Measurements from ENCODE around the gene SYTL4.

Gene SYTL4

DNA sequence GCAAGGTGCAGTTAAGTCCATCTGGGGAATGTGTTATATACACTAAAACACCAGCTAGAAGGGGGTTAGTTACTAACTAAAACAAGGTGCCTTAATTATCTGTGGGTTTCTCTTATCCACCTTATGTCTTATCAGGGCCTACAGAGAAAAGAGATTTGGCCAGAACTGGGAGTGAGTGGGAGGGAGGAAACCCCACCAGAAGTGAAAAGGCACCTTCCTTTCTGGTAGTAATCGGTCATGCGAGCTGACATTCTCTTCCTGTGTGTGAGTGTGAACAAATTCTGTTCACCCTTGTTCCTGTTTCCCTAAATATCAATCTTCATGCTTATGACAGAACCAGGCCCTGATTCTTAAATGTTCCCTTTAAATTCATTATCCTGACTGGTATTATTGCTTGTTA, 44.4 kb downstream of the SYTL4 start:
- DNase-seq, result no peak

DNA sequence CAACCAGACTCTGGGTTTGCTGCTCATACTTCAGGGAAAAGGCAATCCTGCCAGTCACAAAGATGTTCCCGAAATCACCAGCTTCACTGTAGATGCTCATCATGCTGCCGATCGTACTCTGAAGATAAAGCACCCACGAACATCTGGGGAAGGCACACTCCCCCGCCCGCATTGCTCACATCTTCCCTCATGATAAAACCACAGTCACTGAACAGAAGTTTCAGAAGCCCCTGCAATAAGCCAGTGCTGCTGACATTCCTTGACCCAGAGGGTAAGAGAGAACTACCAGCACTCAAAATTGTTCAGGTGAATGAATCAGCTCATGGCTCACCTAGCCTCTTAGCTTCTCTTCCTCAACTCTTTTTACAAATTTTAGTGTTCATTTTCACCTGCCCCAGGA, 44.8 kb downstream of the SYTL4 start:
- DNase-seq, result no peak

DNA sequence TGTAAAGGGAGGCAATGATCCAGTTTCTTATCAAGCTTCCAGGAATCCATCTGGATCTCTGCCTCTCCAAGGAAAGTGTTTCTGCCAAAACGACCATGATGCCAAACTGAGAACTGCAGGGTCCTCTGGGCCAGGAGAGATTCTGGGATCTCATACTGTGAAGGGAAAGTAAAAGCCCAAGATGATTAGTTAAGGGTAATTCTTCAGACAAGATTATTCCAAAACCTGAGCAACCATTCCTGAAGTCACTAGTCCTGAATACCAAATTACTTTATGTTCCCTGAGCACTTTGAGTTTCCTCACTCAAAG, 46.0 kb downstream of the SYTL4 start:
- DNase-seq, result no peak

DNA sequence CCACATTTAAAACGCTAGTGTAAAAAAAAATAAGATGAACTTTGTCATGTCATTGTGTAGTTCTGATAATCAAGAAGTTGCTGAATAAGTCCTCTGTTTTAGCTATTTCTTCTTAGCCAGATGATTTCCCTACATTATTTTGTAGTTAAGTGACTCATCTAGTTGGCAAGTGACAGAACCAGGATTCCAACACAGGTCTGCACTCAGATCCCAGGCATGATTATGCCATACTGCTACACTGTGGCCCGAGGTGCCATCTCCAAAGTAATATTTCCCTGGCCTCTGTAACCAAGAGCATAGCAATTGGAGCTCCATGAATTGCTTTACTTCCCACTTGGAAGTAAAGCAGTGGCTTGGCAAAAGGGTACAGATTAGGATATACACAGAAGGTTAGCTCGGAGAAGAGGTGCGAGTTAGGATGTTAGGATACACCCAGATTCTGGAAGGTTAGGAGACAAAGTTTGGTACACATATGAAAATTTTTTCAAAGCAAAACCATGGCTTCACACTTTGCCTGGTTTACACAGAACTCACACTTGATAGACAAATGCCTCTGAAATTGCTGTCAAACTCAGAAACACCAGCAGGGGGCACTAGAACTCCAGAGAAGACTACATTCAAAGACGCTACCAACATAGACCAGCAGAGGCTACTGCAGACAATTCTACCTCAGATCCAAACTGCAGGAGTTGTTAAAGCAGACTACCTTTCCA, 46.5 kb downstream of the SYTL4 start:
- DNase-seq, result no peak

DNA sequence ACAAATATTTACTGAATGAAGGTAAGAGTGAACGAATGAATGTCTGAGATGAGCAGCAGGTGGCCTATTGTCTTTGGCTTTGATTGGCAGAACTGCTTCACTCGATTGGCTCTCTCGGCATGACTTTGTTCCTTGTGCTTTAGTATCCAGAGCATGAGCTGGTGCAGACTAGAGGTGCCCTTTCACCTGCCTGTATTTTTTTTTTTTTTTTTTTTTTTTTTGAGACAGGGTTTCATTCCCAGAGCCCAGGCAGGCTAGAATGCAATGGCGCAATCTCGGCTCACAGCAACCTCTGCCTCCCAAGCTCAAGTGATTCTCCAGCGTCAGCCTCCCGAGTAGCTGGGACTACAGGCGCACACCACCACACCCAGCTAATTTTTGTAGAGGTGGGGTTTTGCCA, 49.0 kb downstream of the SYTL4 start:
- no peak for DNase-seq

DNA sequence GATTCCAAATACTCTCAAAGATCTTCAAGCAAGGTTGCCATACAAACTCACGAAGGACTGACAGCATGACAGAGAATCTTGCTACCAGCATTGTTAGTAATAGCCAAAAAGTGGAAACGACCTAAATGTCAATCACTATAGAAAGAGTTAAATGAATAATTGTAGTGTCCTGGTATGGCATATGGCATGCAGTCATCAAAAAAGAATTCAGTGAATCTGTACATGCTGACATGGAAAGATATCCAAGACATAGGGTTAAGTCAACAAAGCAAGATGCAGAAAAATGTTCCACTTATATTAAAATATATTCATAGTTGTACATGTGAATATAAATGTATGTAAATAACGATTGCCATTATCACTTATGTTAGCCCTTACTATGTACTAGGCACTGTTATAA, 50.3 kb downstream of the SYTL4 start:
- no peak for DNase-seq

DNA sequence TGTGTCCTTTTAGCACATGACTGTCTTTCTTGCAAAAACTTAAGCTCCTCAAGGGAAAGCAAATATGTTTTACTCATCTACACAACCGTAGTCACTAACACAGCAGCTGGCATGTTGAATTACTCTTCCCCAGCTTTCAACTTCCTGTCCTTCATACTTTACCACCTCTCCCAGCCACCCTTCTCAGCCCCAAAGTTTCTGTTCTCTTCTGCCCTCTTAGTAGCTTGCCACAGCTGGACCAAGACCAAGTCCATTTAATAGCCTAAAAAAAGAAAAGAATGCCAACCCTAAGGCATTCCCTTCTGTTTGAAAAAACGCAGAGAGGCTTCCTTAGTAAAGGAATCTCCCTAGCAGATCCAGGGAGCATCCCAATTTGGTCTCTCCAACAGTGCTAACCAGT, 51.2 kb downstream of the SYTL4 start:
- DNase-seq, result no peak

DNA sequence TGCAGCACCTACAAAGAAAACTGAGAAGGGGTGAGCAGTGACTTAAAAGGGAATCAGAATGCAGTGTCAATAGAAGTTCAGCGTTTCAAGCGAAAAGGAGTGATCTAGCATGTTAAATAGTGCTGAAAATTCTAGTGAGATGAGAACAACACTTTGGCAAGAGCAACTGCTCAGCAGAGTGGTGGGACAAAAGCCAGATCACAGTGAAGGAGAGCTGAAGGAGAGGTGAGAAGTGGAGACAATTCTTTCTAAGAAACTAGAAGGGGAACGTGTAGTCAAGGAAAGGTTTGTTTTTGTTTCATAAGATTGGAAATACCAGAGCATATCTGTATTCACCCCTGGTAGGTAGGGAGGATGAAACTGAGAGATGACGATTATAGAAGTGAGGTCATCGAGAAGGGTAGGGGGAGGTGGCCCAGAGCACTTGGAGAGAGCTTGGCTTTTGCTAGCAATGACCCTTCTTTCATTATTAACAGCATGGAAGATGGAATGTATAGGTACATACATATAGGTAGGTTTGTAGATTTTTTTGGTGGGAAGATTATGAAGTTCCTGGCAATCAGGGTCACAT, 54.2 kb downstream of the SYTL4 start:
- DNase-seq, result no peak

DNA sequence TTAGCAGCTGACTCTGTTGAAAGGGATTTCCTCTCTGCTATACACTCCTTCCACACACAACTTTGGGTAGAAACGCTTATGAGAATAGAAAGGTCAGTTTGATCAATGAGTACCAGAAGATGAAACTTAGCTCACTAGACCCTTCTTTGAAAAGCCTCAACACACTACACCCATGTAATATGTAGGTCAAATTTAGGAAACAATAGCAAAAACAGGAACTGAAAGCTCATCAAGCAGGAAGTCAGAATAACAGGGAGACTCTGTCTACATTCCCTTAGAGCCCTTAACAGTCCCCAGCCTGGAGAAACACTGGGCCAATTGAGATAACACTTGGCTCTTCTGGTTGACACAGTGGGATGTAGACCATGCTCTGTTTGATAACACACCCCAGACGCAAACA, 57.2 kb downstream of the SYTL4 start:
- no peak for DNase-seq

DNA sequence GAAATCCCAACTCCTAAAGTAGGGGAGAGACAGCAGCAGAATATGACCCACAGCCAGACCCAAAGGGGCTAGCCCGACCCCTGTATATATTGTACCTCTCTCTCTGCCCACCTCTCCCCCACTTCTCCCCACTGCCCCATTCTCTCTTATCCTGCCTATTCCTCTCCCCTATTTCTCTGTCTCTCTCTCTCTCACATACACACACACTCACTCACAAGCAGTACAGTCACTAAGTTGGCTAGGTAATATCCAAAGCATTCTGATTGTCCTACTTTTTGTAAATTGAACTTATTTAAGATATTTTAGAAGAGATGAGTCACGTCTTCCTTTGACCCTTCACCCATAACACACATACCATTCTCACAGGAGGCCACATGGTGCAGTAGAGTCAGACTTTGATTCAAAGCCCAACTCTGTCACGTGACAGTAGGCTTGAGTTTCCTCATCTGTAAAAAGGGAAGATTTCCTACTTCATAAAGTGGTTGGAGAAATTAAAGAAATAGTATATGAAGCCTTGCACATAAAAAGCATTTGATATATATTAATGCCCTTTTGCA, 58.4 kb downstream of the SYTL4 start:
- DNase-seq, result no peak

DNA sequence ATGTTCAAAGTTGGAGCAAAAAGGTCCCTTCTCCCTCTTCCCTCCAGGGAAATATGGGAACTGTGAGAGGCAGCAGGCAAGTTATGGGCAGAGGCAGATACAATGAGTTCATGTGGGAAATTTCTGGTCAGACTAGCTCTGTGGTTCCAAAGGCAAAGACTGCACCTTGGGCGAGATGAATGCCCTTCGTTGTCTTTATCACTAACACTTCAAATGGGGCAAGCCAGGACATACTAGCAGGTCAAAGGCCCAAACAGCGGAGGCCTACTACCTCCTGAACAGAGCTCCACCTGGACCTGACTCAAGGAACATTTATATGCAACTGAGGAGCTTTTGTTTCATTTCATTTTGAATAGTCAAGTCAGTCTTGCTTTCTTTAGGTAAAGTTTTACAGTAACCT, 59.0 kb downstream of the SYTL4 start:
- no peak for DNase-seq

DNA sequence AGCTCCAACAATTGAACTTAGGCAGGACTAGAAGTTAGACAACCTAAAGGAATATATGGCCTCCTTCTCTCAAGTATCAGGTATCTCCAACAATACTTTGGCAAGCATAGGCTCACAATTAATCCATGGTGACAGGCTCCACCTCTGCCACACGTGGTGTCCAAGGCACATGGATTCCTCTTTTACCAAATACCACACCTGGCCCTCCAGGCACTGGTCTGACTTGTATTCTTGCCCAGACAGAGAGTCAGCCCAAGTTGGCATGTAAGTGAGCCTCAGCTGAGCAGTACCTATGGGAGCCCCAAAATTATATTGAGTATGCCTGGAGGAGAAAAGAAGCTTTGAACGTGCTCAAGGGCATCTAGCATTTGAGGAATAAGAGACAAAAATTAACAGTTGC, 68.3 kb downstream of the SYTL4 start:
- DNase-seq, result no peak

DNA sequence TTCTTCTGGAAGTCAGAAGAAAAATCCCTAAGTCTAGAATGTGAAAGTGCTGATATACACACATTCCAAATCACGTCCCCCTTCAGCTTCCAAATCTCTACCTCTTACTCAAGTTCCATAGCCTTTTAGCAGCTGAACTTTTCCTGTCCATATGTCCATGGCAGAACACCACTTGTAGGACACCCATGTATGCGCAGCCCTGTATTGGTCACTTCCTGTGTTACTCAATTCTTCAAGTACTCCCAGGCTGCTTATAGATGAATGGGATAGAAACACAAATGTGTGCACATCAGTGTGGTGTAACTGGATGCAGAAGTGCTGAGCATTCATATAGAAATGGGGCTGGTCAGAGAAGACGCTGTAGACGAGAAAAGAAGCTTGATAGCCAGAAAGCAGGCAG, 69.1 kb downstream of the SYTL4 start:
- DNase-seq, result no peak

DNA sequence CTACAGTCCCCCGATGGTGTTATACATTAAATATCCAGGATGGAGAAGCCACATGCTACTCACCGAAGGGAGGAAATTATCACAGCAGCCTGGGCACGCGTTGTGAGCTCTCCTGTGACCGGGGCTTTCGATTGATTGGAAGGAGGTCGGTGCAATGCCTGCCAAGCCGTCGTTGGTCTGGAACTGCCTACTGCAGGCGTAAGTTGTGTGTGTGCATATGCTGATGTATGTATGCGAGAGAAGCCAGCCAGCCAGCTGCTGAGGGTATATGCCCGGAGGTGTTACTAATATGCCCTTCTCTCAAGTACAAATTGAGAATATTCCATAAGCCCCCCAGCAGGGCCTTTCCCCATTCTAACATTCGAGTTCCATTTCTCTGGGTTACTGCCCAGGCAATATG, 69.8 kb downstream of the SYTL4 start:
- no peak for DNase-seq

DNA sequence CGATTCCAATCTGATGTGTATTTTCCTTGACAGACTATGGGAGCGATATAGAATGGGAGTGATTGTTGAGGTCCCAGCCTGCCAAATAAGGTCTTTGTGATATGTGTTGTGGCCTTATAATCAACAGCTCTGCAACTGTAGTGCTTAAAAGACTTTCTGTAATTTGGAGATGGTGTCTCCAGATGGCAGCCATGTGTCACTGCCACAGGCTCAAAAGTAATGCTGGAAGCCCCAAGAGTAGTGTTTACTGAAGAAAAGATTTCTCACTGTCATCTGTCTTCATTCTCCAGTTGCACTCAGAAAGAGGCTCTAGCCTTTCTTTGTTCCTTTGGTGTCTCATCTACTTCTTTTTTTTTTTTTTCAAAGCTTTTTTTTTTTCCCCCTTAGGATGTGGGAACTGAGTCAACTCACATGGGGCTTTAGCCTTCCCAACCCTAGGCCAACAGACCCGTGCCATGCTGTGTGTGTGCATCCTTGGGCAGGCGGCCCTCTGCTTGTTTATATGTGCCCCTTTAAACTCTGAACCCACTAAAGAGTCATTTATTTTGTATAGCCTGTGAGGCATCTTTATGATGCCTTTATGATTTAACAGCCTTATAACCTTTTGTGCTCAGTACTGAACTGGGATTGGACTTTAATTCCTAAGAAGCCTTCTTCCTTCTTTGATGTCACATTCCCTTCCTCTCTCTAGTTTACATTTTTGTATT, 72.3 kb downstream of the SYTL4 start:
- no peak for DNase-seq

DNA sequence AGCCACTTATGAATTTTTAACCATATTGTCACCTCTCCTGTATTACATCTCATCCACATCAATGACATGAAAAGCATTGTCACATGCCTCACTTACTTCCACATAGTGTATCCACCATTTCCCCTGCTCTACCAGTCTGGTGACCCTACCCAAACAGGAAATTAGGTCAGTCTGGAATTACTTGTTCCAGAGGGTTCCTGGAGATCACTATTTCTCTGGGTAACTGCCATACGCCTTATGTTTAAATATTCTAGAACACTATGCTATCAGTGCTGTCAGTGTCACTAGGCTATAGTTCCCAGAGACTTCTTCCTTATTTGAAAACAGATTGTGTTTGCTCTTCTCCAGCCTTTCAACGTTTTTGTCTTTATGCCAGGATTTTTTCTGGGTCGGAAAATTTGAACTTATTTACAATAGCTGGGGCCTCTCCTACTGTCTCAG, 73.0 kb downstream of the SYTL4 start:
- DNase-seq, result no peak

DNA sequence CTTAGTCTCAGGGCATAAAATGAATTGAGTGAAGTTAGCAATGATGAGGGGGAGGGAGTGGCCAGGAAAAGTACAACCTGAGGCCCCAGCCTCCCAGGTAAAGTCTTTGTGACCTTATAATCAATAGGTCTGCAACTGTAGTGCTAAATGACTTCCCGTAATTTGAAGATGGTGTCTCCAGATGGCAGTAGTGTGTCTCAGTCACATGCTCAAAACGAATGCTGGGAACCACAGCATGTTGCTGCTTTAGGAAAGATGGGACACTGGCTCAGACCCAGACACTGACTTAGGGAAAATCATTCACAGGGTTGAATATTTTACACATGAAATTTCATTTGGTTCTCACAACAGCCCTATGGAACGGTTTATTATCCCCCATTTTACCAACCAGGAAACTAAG, 77.7 kb downstream of the SYTL4 start:
- no peak for DNase-seq

DNA sequence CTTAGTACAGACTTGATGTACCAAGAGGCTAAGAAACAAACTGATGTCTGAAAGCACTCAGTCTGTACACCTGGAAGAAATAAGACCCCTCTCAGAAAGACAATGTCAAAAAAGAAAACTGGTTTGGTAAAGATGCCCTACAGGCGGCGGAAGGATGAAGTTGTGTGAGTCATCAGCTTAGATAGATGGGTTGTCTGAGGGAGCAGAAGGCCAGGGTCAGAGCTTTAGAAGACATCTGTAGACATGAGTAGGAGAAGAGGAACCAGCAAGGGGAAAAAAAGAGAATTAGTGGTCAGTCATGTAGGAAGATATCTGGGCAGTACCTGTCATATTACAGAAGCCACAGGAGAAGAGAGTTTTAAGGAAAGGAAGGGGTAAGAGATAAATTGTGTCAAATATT, 79.7 kb downstream of the SYTL4 start:
- DNase-seq, result no peak

DNA sequence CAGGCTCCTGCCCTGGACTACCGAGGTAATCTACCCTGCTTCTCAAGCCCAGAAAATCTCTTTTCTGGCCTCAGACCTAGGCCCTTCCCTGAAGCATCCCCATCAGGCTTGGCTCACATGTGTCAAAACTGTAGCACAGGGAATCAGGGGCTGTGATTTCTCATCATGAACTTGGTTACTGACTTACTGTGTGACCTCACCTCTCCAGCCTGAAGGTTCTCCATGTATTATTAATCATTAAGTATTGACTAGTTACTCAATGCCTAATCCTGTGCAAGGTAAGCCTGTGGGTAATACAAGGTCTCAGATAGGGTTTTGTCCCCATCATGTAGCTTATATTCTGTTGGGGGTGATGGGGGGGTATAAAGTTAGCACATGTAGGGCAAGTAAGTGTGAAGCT, 81.1 kb downstream of the SYTL4 start:
- DNase-seq, result no peak

DNA sequence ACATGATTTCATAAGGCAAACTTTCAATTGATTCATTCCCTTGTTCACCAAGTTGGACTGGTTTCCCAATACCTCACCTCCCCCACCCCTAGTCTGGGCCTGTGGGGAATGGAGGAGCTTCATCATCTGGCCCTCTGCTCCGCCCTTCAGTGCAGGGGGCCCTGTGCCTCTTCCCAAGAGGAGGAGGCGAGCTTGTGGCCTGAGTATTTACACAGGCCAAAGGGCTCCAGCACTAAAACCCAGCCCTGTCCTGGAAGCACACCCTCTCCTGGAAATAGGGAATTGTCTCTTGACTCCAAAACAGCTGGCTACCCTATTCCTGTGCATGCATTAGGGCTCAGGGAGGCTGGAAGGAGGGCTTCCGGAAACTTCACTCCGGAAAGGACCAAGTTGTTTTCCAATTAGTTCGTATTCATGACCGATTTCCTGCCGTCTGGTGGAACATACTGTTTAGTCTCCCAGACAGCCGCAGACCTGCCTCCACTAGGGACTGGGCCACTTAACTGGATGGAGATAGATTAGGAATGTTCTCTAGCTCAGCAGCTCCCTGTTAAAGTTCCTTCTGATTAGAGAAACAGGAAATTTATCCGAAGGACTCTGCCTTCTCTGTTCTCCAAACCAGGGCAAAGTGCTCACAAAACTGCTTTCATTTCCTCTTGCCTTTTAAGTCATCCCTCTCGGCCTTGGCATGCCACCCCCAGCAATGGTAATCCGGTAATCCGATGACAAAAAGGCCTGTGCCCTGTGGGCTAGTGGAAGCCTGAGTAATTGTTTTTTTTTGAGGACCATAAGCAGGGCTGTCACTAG, 82.2 kb downstream of the SYTL4 start:
- no peak for DNase-seq

DNA sequence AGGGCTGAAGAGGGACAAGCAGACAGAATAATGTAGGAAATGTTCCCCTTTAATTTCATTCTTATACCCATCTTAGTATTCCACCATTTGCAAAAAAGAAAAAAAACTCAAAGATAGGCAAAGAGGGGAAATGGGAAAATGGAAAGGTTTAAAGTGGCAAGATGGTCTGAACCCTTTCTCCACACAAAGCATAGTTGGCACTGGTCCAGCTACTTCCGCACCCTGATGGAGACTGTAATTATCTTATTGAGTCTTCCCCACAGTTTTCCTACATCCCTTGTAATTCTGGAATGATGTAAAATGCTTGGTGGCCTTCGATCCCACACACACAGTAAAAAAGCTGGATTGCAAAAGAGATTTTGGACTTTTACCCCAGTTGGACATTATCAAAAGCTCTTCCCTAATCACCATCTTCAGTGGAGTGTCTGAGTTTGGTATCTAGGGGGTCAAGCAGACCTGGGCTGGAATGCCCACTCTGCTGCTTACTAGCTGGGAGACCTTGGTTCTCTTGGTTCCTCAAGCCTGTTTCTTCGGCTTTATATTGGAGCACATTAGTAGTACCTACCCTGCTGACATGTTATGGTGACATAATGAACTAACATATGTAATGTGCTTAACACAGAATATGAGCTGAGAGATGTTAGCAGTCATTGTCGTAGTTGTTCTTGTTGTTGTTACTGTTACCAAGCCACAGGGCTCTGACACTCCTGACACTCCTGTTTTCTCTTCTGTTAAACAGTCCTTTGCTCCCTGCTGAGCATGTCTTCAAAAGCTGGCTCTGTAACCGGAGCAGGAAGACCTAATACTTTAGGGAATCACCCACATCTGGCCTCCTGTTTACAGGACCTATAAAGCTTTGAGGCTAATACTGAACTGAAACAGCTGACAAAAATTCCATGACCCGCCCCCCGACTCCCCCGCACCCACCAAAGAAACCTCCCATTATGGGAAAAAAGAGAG, 83.2 kb downstream of the SYTL4 start:
- no peak for DNase-seq

DNA sequence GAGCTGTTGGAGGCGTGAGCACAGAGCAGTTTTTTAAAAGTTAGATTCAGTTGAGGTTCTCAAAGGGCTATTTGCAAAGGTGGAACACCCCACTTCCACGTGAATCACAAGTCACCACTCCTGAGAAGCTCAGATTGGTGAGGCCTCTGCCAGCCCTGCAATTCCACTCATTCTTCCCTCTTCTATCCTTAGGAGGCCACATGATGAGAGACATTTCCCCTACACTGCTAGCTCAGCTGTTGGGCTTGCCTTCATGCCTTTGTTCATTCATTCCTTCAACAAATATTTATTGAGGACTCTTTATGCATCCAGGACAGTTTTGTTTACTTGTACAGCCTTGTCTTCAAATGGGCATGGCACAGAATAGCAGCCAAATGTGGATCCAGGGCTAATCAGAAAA, 84.2 kb downstream of the SYTL4 start:
- no peak for DNase-seq
